Large intestine (tissue), 3 donors: ENCODE measurements around the gene ST6GALNAC4. TPM values are rescaled to one million over a fixed set of nuclear protein-coding genes. Genes with fewer than 3 reads are reported as not detected.

ENCODE experiments used
- DNase-seq, 2 donors: peaks; one replicate each; pipeline versions ENCODE4 v3.0.0 to v3.0.0-alpha.2; 2013
- H3K27ac ChIP-seq: one replicate; pipeline ENCODE4 v1.5.1; 2013; ENCODE audit warnings: low read length
- H3K27me3 ChIP-seq: 2 replicates; pipeline ENCODE4 v1.6.1; 2013; ENCODE audit warnings: low read length; ENCODE audit not compliant: control insufficient read depth, insufficient read depth
- H3K36me3 ChIP-seq: 2 replicates; pipeline ENCODE4 v1.6.1; 2013; ENCODE audit warnings: low read length; ENCODE audit not compliant: control insufficient read depth, insufficient read depth
- H3K4me1 ChIP-seq: one replicate; pipeline ENCODE4 v1.6.1; 2013; ENCODE audit warnings: low read length; ENCODE audit not compliant: control insufficient read depth, insufficient read depth
- H3K4me3 ChIP-seq: one replicate; pipeline ENCODE4 v1.5.1; 2013; ENCODE audit warnings: low read length
- H3K9me3 ChIP-seq: one replicate; pipeline ENCODE4 v1.6.1; 2013; ENCODE audit warnings: mild to moderate bottlenecking, low read depth, low read length, moderate library complexity; ENCODE audit not compliant: control insufficient read depth
- WGBS: methylation state at CpG from one replicate; pipeline ENCODE4 v1.1.5; 2013; ENCODE audit warnings: low lambda C conversion rate; ENCODE audit not compliant: insufficient coverage; 5-methylcytosine and 5-hydroxymethylcytosine counted together
- polyA plus RNA-seq: library from polyadenylated mRNA; unstranded; fragments of 120-200 nt; gene quantifications from one replicate; pipeline ENCODE4 v1.2.1, GENCODE V29; 2013

ST6GALNAC4 gene
- polyA plus RNA-seq, 1 donor: 10.4 TPM

DNA sequence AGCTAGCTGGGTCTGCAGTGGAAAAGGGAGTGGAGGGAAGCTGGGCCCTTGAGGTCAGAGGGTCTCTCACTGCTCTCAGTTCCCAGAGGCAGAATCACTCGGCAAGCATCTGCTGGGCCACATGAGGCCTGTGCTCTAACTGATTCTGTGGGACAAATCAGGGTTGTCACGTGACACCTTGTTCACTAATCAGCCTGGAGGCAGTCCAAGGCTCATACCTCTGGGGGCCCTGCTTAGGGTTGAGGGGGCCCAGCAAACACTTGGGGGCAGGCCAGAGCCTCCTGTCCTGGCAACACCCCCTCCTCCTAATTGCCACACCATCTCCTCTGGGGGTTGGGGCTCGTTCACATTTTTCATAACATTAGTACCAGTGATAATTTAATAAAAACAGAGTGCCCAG is 29.9 kb upstream of the ST6GALNAC4 start:
- Histone ChIP-seq H3K36me3 (peaks cover 64% of the 10 kb centered on the region), H3K9me3 (peaks cover 2% of the 10 kb centered on the region), H3K4me1 (peaks cover 30% of the 10 kb centered on the region), H3K27me3 (no peaks in the 10 kb centered on the region), H3K4me3 (no peak overlapping the region), H3K27ac (no peak overlapping the region)
- DNase-seq: peak in 1 of 2 donors; percentile 76
- no CpG with 5 or more reads among the region's 3 CpGs for WGBS

DNA sequence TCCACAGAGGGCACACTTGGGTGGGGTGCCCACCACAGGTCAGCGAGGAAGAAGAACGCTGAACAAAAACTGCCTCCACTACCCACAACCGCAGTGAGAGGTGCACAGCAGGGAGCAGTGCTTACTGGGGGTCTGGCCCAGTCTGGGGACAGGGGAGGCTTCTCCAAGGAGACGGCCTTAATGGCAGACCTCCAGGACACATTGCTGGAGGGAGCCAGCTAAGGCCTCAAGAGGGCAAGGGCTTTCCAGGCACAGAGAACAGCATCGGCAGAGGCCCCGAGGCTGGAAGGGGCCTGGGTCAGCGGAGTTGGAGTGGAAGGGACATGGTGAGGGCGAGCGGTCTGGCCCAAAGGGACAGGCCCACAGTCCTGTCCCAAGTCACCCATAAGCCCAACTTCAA is 29.1 kb upstream of the ST6GALNAC4 start:
- Histone ChIP-seq H3K27ac (no peak overlapping the region), H3K27me3 (no peaks in the 10 kb centered on the region), H3K9me3 (peaks cover 2% of the 10 kb centered on the region), H3K4me1 (peaks cover 32% of the 10 kb centered on the region), H3K4me3 (no peak overlapping the region), H3K36me3 (peaks cover 64% of the 10 kb centered on the region)
- WGBS: no CpG with 5 or more reads among the region's 9 CpGs
- DNase-seq: no peak

- peaks cover 64% of the 10 kb centered on the region for H3K36me3 ChIP-seq
Measured at GRCh38 chr9:127945338-127945737, 28.5 kb upstream of the ST6GALNAC4 start.

GRCh38 chr9:127944586-127945218 is 27.9 kb upstream of the ST6GALNAC4 start:
- Histone ChIP-seq H3K27me3 (no peaks in the 10 kb centered on the region), H3K36me3 (peaks cover 62% of the 10 kb centered on the region), H3K27ac (no peak overlapping the region), H3K9me3 (peaks cover 2% of the 10 kb centered on the region), H3K4me3 (no peak overlapping the region), H3K4me1 (peaks cover 30% of the 10 kb centered on the region)
- DNase-seq: no peak
- no CpG with 5 or more reads among the region's 38 CpGs for WGBS

More at GRCh38 chr9:127945338-127945737, 28.5 kb upstream of the ST6GALNAC4 start:
- no peaks in the 10 kb centered on the region for H3K27me3 ChIP-seq
- H3K9me3 ChIP-seq: peaks cover 2% of the 10 kb centered on the region
- no peak overlapping the region for H3K27ac ChIP-seq
- H3K4me1 ChIP-seq: peaks cover 30% of the 10 kb centered on the region
- WGBS: no CpG with 5 or more reads among the region's 24 CpGs
- H3K4me3 ChIP-seq: no peak overlapping the region
- no peak for DNase-seq

- peaks cover 59% of the 10 kb centered on the region for H3K36me3 ChIP-seq
- DNase-seq: peak; percentile 69 to 79
- peaks cover 30% of the 10 kb centered on the region for H3K4me1 ChIP-seq
- WGBS: no CpG with 5 or more reads among the region's 13 CpGs
- no peaks in the 10 kb centered on the region for H3K27me3 ChIP-seq
- H3K4me3 ChIP-seq: no peak overlapping the region
- H3K9me3 ChIP-seq: peaks cover 2% of the 10 kb centered on the region
- no peak overlapping the region for H3K27ac ChIP-seq
Measured at GRCh38 chr9:127943731-127944144, 26.9 kb upstream of the ST6GALNAC4 start.

DNA sequence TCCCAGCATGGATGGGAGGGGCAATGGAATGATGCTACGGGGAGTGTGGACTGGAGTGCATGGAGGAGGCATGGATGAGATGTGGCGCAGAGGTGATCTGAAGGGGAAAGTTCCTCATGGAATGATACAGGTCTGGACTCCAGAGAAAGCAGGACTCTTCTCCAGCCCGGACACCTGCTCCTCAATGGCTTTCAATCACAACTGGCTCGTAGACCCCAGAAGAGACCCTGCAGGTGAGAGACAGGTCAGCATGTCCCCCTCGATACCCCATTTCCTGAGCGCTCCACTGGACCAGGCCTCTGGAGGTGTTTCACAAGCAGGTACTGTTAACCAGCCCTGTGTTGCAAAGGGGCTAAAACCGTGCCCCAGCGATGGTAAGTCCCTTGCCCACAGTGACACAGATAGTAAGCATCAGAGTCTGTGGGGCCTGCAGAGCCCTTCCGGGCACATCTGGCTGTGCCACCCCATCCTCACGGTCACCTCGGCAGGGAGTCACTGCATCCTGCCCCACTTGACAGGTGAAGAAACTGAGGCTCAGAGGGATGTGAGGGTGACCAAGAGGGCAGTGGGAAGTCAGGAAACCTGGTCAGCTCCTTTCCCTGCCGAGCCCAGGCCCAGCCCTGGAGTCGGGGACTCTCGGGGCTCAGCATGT is 26.3 kb upstream of the ST6GALNAC4 start:
- Histone ChIP-seq H3K27ac (no peak overlapping the region), H3K36me3 (peaks cover 53% of the 10 kb centered on the region), H3K4me3 (no peak overlapping the region), H3K9me3 (peaks cover 2% of the 10 kb centered on the region), H3K4me1 (peaks cover 35% of the 10 kb centered on the region), H3K27me3 (no peaks in the 10 kb centered on the region)
- DNase-seq: no peak
- no CpG with 5 or more reads among the region's 14 CpGs for WGBS

- peak in 1 of 2 donors; percentile 51 for DNase-seq
- no CpG with 5 or more reads among the region's 18 CpGs for WGBS
- H3K27ac ChIP-seq: peak overlapping the region; percentile 47
- peaks cover 46% of the 10 kb centered on the region for H3K36me3 ChIP-seq
- H3K27me3 ChIP-seq: no peaks in the 10 kb centered on the region
- no peak overlapping the region for H3K4me3 ChIP-seq
- H3K9me3 ChIP-seq: peaks cover 2% of the 10 kb centered on the region
- peaks cover 35% of the 10 kb centered on the region for H3K4me1 ChIP-seq
Measured at GRCh38 chr9:127942216-127943010, 25.6 kb upstream of the ST6GALNAC4 start.

DNA sequence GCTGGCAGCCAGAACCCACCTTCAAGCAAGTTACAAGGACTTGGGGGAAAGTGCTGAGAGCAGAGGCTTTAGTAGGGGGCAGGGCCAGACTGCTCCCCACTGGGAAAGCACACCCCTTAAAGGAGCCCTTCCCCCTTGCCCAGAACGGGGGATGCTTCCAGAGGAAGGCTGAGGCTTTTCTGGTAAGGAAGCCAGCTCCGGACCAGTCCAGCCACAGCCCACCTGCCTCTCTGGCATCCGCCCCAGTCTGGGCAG is 25.0 kb upstream of the ST6GALNAC4 start:
- Histone ChIP-seq H3K4me3 (no peak overlapping the region), H3K36me3 (peaks cover 46% of the 10 kb centered on the region), H3K4me1 (peaks cover 32% of the 10 kb centered on the region), H3K27me3 (no peaks in the 10 kb centered on the region), H3K9me3 (peaks cover 2% of the 10 kb centered on the region), H3K27ac (peak overlapping the region; percentile 47)
- peak in 1 of 2 donors; percentile 50 for DNase-seq
- WGBS: no CpG with 5 or more reads among the region's 3 CpGs

- peak in 1 of 2 donors; percentile 51 for DNase-seq
- Histone ChIP-seq H3K27me3 (no peaks in the 10 kb centered on the region), H3K36me3 (peaks cover 46% of the 10 kb centered on the region), H3K4me1 (peaks cover 31% of the 10 kb centered on the region), H3K4me3 (no peak overlapping the region), H3K27ac (peak overlapping the region; percentile 47), H3K9me3 (peaks cover 2% of the 10 kb centered on the region)
- 66% methylated on average over 3 of the region's 18 CpGs for WGBS
Measured at GRCh38 chr9:127941062-127941960, 24.5 kb upstream of the ST6GALNAC4 start.

DNA sequence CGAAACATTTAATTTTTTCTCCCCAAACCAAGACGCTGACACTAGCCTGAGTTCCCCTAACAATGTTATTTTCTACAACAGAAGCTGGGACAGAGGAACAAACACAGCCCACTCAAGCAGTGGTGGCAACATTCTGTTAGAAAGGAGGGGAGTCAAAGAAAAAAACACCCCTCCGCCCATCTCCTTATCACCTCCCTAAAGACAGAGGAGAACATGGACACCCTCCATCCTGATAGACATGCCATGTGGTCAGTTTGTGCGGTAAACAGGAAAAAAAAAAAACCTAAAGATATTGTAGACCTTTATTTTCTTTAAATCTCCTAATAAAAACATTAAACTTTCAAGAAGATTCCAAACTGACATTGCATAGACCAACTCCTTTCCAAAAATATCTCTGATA is 23.8 kb upstream of the ST6GALNAC4 start:
- no peak overlapping the region for H3K4me3 ChIP-seq
- DNase-seq: no peak
- WGBS: 89% methylated on average over 1 of the region's 4 CpGs
- peaks cover 30% of the 10 kb centered on the region for H3K4me1 ChIP-seq
- no peak overlapping the region for H3K27ac ChIP-seq
- peaks cover 2% of the 10 kb centered on the region for H3K9me3 ChIP-seq
- peaks cover 44% of the 10 kb centered on the region for H3K36me3 ChIP-seq
- no peaks in the 10 kb centered on the region for H3K27me3 ChIP-seq
